ENCODE data around the gene HS3ST4. TPM values are rescaled to one million over a fixed set of nuclear protein-coding genes. Genes with fewer than 3 reads are reported as not detected.

Gene HS3ST4
- total RNA-seq, 1 donor from 2014 or later, result 0.18 TPM

- TF ChIP-seq CTCF (IDR thresholded peaks at IDR 0.05), result no peak
- Histone ChIP-seq H3K4me3 (no peak overlapping the region), H3K27ac (no peak overlapping the region), H3K36me3 (no peaks in the 10 kb centered on the region), H3K27me3 (ENCODE audit: low read depth) (no peaks in the 10 kb centered on the region), H3K9me3 (no peaks in the 10 kb centered on the region), H3K4me1 (no peaks in the 10 kb centered on the region)
- ATAC-seq (peak in 1 of 2 donors; percentile 9), DNase-seq (no peak)
- intact Hi-C loops (cut with DNase I), result no loop called here
Measured at GRCh38 chr16:25914357-25914962, 222.7 kb downstream of the HS3ST4 start.

GRCh38 chr16:25916037-25916436 is 224.3 kb downstream of the HS3ST4 start:
- ATAC-seq (no peak), DNase-seq (no peak)
- intact Hi-C loops (cut with DNase I), result no loop called here
- no peaks in the 10 kb centered on the region for H3K36me3 ChIP-seq
- H3K4me3 ChIP-seq, result no peak overlapping the region
- TF ChIP-seq CTCF (IDR thresholded peaks at IDR 0.05), result no peak
- H3K9me3 ChIP-seq, result no peaks in the 10 kb centered on the region
- no peak overlapping the region for H3K27ac ChIP-seq
- no peaks in the 10 kb centered on the region for H3K27me3 ChIP-seq (ENCODE audit: low read depth)
- H3K4me1 ChIP-seq, result no peaks in the 10 kb centered on the region

- no peaks in the 10 kb centered on the region for H3K9me3 ChIP-seq
- H3K27me3 ChIP-seq (ENCODE audit: low read depth), result no peaks in the 10 kb centered on the region
- DNase-seq, result no peak
- TF ChIP-seq CTCF (IDR thresholded peaks at IDR 0.05), result no peak
- H3K4me1 ChIP-seq, result no peaks in the 10 kb centered on the region
- no peak overlapping the region for H3K4me3 ChIP-seq
- no peaks in the 10 kb centered on the region for H3K36me3 ChIP-seq
- no peak for ATAC-seq
- no peak overlapping the region for H3K27ac ChIP-seq
- intact Hi-C loops (cut with DNase I), result no loop called here
Measured at GRCh38 chr16:25922438-25922837, 230.7 kb downstream of the HS3ST4 start.

GRCh38 chr16:25925421-25925820 is 233.7 kb downstream of the HS3ST4 start:
- H3K4me1 ChIP-seq, result no peaks in the 10 kb centered on the region
- no peaks in the 10 kb centered on the region for H3K9me3 ChIP-seq
- H3K4me3 ChIP-seq, result no peak overlapping the region
- intact Hi-C loops (cut with DNase I), result no loop called here
- no peaks in the 10 kb centered on the region for H3K27me3 ChIP-seq (ENCODE audit: low read depth)
- no peaks in the 10 kb centered on the region for H3K36me3 ChIP-seq
- TF ChIP-seq CTCF (IDR thresholded peaks at IDR 0.05), result no peak
- no peak overlapping the region for H3K27ac ChIP-seq
- ATAC-seq (no peak), DNase-seq (no peak)

GRCh38 chr16:25931473-25932035 is 239.8 kb downstream of the HS3ST4 start:
- no peak overlapping the region for H3K4me3 ChIP-seq
- H3K9me3 ChIP-seq, result no peaks in the 10 kb centered on the region
- H3K36me3 ChIP-seq, result no peaks in the 10 kb centered on the region
- no peak for TF ChIP-seq CTCF (IDR thresholded peaks at IDR 0.05)
- no peak overlapping the region for H3K27ac ChIP-seq
- no peaks in the 10 kb centered on the region for H3K4me1 ChIP-seq
- no peak for DNase-seq
- intact Hi-C loops (cut with DNase I), result no loop called here
- no peak for ATAC-seq
- no peaks in the 10 kb centered on the region for H3K27me3 ChIP-seq (ENCODE audit: low read depth)

All from lower lobe of right lung (tissue), 2 donors.